Activated CD4-positive, alpha-beta T cell treated with anti-CD3 and anti-CD28 coated beads, Interleukin-2, amount 50 U/mL, for 24 hours (primary cell): ENCODE data around the gene PANK2.
"Not testable (repeated sequence)": the region's sequence is repeated elsewhere in the genome, so short reads cannot be mapped to it uniquely, and the experiment has no call there.

Experiments used
- DNase-seq, 2 donors: peaks; one replicate each; pipeline ENCODE4 v3.0.0-alpha.2; 2020; ENCODE audit warnings: low read depth in 1 of 2, low spot score in 1 of 2

PANK2 gene

GRCh38 chr20:3888622-3889488, at the start of gene PANK2:
PANK2 (plus strand) TSS chr20:3889387.
- peak; percentile 84 to 97 for DNase-seq

GRCh38 chr20:3840201-3840600, 49.0 kb upstream of the PANK2 start:
- DNase-seq: not testable (repeated sequence)

GRCh38 chr20:3842348-3842930, 46.7 kb upstream of the PANK2 start:
- DNase-seq: no peak

- DNase-seq: no peak
Measured at GRCh38 chr20:3843490-3843889, 45.7 kb upstream of the PANK2 start.

GRCh38 chr20:3843990-3844619, 45.1 kb upstream of the PANK2 start:
- not testable (repeated sequence) for DNase-seq

GRCh38 chr20:3846378-3846739, 42.8 kb upstream of the PANK2 start:
- DNase-seq: no peak

GRCh38 chr20:3846740-3847428, 42.3 kb upstream of the PANK2 start, which contains the start of gene MAVS:
MAVS (plus strand) TSS chr20:3846834; CDS start chr20:3854625, 7,791 bp downstream.
- DNase-seq: peak; percentile 70 to 77

GRCh38 chr20:3847429-3847940, 41.7 kb upstream of the PANK2 start:
- DNase-seq: no peak

GRCh38 chr20:3848565-3848964, 40.6 kb upstream of the PANK2 start:
- DNase-seq: no peak

GRCh38 chr20:3854462-3854871, 34.7 kb upstream of the PANK2 start:
- DNase-seq: no peak

GRCh38 chr20:3857405-3857804, 31.8 kb upstream of the PANK2 start:
- DNase-seq: no peak

- DNase-seq: no peak
Measured at GRCh38 chr20:3858689-3859088, 30.5 kb upstream of the PANK2 start.

GRCh38 chr20:3861191-3861590, 28.0 kb upstream of the PANK2 start:
- no peak for DNase-seq

- DNase-seq: no peak
Measured at GRCh38 chr20:3862333-3862732, 26.9 kb upstream of the PANK2 start.

GRCh38 chr20:3863317-3863716, 25.9 kb upstream of the PANK2 start:
- DNase-seq: no peak

- no peak for DNase-seq
Measured at GRCh38 chr20:3864518-3864917, 24.7 kb upstream of the PANK2 start.

- no peak for DNase-seq
Measured at GRCh38 chr20:3865152-3865886, 23.9 kb upstream of the PANK2 start.

GRCh38 chr20:3865887-3866407, 23.2 kb upstream of the PANK2 start:
- DNase-seq: no peak

GRCh38 chr20:3866464-3866863, 22.7 kb upstream of the PANK2 start:
- no peak for DNase-seq

GRCh38 chr20:3867802-3868201, 21.4 kb upstream of the PANK2 start:
- DNase-seq: no peak
